Measurements from ENCODE around the gene FOXP1.

DNA sequence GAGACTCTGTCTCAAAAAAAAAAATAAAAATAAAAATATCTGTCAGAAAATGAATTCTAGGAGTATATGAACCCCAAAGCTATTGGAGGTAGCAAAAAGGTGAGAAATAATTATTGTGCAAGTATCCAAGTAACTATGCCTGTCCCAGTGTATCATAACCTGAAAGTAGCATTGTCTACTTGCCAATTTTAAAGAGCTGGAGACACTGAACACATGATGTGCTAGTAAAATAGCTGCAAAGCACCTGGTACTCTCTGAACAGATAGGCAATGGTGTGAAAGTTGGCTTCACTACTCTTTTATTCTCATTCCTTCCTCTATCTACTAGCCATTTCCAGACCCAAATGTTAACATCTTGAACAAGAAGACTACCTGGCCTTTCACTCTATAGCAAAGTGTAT is 208.9 kb downstream of the FOXP1 start:
- TF ChIP-seq EP300 (IDR thresholded peaks at IDR 0.05) (no peak), CTCF (IDR thresholded peaks at IDR 0.05) (no peak), POLR2A (IDR thresholded peaks at IDR 0.05; ENCODE audit: low read depth) (no peak)

All from esophagus muscularis mucosa (tissue), 4 donors.